ENCODE measurements around the gene TST.

- TF ChIP-seq, protein P1, sequence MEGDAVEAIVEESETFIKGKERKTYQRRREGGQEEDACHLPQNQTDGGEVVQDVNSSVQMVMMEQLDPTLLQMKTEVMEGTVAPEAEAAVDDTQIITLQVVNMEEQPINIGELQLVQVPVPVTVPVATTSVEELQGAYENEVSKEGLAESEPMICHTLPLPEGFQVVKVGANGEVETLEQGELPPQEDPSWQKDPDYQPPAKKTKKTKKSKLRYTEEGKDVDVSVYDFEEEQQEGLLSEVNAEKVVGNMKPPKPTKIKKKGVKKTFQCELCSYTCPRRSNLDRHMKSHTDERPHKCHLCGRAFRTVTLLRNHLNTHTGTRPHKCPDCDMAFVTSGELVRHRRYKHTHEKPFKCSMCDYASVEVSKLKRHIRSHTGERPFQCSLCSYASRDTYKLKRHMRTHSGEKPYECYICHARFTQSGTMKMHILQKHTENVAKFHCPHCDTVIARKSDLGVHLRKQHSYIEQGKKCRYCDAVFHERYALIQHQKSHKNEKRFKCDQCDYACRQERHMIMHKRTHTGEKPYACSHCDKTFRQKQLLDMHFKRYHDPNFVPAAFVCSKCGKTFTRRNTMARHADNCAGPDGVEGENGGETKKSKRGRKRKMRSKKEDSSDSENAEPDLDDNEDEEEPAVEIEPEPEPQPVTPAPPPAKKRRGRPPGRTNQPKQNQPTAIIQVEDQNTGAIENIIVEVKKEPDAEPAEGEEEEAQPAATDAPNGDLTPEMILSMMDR (IDR thresholded peaks at IDR 0.05): no peak
- TF ChIP-seq POLR2A (IDR thresholded peaks at IDR 0.05): no peak
These were observed 1.9 kb downstream of the TST start for GRCh38 chr22:37017356-37017755.
